Fibroblast of skin of left quadriceps (primary cell): ENCODE measurements around the gene KIAA0232.

ENCODE experiments used
- DNase-seq, 2 experiments: peaks; one replicate each; pipeline ENCODE4 v3.0.0-alpha.2; 2013; ENCODE audit warnings: low read depth in 2 of 2

Gene KIAA0232, protein sequence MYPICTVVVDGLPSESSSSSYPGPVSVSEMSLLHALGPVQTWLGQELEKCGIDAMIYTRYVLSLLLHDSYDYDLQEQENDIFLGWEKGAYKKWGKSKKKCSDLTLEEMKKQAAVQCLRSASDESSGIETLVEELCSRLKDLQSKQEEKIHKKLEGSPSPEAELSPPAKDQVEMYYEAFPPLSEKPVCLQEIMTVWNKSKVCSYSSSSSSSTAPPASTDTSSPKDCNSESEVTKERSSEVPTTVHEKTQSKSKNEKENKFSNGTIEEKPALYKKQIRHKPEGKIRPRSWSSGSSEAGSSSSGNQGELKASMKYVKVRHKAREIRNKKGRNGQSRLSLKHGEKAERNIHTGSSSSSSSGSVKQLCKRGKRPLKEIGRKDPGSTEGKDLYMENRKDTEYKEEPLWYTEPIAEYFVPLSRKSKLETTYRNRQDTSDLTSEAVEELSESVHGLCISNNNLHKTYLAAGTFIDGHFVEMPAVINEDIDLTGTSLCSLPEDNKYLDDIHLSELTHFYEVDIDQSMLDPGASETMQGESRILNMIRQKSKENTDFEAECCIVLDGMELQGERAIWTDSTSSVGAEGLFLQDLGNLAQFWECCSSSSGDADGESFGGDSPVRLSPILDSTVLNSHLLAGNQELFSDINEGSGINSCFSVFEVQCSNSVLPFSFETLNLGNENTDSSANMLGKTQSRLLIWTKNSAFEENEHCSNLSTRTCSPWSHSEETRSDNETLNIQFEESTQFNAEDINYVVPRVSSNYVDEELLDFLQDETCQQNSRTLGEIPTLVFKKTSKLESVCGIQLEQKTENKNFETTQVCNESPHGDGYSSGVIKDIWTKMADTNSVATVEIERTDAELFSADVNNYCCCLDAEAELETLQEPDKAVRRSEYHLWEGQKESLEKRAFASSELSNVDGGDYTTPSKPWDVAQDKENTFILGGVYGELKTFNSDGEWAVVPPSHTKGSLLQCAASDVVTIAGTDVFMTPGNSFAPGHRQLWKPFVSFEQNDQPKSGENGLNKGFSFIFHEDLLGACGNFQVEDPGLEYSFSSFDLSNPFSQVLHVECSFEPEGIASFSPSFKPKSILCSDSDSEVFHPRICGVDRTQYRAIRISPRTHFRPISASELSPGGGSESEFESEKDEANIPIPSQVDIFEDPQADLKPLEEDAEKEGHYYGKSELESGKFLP (N-terminal part only)

GRCh38 chr4:6782147-6782845 lies at the start of gene KIAA0232:
KIAA0232 (plus strand) TSS chr4:6782727; CDS start chr4:6824454, 41,727 bp downstream.
- DNase-seq, result peak; percentile 90

DNA sequence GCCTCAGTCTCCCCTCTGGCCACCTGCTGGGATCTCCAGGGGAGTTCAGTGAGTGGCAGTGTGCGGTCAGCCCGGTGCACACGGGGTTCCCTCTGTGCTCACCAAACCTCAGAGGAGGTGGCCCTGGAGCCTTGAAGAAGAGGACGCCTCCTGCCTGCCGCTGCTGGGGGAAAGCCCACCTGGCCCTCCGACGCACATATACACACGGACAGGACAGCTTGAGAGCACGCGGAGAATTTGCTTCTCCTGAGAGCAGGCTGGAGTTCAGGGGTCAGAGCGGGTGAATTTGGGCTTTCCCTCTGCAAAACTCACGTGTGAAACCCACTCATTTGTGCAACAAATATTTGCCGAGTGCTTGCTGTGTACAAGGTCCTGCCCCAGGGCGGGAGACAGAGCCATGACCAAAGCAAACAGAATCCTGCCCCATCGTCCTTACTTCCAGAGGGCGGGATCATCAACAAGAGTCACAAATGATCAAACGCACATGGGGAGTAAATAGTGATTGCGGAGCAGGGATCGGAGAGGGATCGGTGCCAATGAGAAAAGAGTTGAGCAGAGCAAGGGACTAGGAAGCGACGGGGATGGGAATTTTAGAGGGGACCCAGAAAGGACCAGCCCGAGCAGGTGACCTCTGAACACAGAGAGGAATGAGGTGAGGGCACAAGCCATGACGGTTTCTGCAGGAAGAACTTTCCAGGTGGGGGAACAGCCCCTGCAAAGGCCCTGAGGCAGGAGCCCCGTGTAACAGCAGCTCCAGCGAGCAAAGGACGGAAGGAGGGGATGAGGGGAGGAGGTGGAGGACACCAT lies 49.0 kb upstream of the KIAA0232 start:
- DNase-seq, result no peak

- no peak for DNase-seq
These were observed 48.3 kb upstream of the KIAA0232 start for GRCh38 chr4:6734165-6734786.

GRCh38 chr4:6739920-6740319 lies 42.6 kb upstream of the KIAA0232 start:
- DNase-seq, result no peak

DNA sequence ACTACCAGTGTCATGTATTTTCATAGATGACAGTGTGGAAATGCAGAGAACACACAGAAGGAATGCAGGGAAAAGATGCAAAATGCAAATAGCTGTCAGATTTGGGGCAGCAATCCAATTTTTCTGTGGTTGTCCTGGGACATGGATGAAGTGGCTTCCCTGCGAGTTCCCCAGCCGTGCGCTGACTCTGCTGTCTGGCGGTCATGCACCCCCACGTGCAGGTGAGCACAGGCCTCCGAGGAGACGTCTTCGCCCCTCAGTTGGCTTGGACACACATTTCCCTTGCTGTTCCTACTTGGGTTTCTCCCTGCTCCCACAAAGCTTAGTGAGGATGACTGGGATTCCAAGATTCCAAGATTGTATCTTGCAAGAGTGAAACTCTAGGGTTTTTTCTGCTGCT lies 42.2 kb upstream of the KIAA0232 start:
- DNase-seq, result no peak

GRCh38 chr4:6742507-6742906 lies 40.0 kb upstream of the KIAA0232 start:
- DNase-seq, result no peak

- DNase-seq, result no peak
These were observed 39.5 kb upstream of the KIAA0232 start for GRCh38 chr4:6742989-6743388.

DNA sequence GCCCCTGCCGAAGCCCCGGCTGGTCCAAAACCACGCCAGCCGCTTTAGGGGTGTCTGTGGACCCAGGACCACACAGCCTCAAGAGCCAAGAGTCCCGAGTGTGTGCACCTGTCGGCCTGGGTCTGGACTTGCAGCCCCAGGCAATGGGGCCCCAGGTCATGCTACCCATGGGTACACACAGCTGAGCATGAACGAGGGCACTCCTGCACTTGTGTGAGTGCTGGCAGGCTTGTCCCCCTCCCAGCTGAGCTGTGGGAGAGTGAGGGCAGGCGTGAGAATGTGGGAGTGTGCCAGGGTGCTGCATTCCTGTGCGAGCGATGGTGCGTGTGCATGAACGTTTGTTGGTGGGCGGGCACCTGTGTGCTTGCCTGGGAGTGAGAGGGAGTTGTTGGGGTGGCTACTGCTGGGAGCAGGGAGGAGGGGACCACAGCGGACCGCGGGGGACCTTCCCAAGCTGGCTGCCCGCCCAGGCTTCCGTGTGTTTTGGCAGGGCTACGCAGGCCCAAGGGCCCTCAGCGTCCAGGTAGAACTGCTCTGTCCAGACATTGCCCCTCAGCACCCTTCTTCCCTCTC lies 35.7 kb upstream of the KIAA0232 start:
- no peak for DNase-seq

GRCh38 chr4:6747294-6748051 lies 35.1 kb upstream of the KIAA0232 start:
- no peak for DNase-seq

- DNase-seq, result no peak
These were observed 34.2 kb upstream of the KIAA0232 start for GRCh38 chr4:6748286-6748685.

DNA sequence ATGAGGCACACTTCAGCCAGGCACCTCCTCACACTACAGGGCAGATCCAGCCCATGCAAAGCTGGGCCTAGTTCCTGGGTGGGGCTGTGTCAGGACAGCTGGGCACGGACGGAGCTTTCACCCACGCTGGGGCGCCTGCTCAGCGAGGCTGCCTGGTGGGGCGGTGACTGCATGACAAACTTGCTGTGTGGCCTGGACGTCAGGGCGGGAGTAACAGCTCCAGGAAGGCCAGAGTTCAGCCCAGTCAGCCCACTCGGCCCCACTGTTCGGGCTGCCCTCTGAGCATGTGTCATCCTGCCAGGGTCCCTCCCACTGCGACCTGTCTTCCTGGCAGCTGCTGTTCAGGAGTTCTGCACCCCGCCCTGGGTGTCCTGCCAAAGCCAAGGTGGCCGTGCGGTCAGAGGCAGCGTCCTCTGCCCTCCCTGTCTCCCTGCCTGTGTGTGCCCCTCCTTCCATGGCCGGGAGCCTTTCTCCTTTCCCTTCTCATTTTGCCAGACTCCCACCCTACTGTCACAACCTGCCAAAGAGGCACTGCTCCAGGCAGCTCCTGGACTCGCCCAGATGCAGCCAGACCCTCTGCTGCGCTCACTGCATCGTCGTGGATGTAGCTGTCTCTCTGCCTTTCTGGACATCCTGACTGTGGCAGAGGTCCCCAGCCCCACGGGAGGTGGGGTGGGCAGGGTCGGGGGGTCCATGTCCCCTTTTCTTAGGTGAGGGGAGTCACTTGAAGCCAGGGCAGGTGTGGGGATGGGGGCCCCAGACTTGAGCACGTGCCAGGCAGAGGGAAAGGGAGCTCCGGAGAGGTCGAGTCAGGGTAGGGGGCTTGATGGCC lies 33.0 kb upstream of the KIAA0232 start:
- no peak for DNase-seq

DNA sequence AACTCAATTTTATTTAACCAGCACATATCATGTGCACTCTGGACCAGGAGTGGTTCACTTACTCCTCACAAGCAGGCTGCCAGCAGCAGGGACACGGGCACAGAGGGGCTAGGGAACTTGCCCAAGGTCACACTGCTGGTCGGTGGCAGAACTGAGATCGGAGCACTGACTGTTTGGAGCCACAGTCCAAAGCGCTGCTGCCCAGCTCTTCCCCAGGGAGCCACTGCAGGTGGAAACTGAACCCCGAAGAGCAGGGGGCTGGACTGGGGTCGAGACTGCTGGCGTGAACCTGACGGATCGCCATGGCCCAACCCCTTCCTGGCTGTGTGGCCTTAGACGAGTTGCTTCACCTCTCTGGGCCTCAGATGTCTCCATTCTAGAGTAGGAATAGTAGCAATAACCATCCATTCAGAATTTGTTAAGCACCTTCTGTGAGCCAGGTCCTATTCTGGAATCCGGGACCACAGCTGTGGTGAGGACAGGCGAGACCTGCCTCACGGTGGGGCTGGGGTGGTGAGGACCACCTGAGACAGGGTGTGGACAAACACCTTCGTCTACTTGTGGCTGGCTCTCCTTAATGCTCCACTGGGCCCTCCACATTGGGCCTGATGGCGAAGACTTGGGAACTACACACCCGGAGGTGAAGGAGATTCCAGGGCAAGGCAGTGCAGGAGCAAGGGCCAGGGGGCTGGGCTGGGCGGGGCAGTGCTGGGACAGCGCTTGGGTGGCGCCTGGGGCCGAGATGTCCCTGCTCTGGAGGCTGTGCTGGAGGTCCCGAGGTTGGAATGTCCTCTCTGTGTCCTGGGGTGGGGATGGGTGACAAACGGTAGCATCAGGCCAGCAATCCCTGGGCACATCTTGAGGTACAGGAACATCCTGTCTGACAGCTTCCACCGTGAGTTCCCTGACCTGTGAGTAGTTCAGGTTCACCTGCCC lies 32.0 kb upstream of the KIAA0232 start:
- DNase-seq, result no peak

DNA sequence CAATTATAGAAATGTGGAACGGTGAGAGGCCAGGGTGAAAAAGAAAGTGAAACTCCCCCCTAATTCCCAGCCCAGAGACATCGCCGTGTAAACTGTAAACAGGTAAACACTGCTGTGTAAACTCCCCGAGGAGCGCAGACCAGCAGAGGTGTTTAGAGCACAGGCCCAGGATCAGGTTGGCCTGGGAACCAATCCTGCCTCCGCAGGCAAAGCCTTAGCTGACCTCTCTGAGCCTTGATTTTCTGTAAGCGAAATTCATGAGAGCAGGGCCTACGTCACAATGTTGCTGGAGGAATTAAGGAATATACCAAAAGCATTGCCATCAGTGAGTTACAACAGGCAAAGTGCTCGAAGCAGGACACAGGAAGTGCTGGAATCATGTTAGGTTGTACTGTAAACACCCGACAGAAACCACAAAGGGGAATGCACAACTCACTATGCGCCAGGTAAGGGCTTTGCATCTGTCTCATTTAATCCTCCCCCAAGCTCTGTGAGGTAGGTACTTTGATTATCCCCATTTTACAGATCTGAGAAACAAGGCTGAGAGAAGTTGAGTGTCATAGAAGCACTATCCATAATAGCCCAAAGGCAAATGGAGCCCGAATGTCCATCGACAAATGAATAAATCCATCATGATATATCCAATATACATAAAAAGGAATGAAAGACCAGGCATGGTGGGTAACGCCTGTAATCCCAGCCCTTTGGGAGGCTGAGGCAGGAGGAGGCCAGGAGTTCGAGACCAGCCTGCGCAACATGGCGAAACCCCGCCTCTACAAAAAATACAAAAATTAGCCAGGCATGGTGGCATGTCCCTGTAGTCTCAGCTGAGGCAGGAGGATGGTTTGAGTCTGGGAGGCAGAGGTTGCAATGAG lies 30.7 kb upstream of the KIAA0232 start:
- DNase-seq, result no peak

DNA sequence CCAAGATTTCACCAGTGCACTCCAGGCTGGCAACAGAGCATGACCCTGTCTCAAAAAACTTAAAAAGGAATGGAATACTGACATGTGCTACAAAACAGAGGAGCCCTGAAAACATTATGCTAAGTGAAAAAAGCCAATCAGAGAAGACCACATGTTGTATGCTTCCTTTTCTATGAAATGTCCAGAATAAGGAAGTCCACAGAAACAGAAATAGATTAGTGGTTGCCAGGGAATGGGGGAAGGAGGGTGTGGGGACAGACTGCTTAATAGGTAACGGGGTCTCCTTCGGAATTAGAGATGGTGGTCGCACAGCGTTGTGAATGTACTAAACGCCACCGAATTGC lies 30.1 kb upstream of the KIAA0232 start:
- no peak for DNase-seq

DNA sequence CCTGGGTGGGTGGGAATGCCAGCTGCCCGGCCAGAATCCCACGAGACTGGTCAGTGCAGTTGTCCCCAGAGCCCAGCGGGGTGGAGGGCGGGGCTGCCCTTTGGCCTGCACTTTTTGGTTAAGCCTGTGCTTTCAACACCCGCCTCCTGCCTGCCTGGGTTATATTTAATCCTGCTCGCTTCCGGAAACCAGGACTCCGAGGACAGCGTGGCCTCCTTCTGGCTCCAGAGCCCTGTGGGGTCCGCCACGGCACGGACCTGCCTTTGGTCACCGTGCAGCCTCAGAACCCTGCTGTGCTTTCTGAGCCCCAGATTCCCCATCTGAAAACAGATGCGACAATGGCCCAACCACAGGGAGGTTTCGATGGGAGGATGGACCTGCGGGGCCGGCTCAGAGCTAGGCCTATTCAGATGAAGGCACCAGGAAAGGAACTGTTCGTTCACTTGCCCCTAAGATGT lies 29.4 kb upstream of the KIAA0232 start:
- no peak for DNase-seq

- DNase-seq, result no peak
These were observed 28.6 kb upstream of the KIAA0232 start for GRCh38 chr4:6753891-6754290.
